Thyroid gland (tissue), 4 donors: Measurements from ENCODE around the gene PTPRN2.

Experiments used
- CTCF ChIP-seq, 6 experiments: fragments of 200-600 bp in 3 of 6; fragments of 450-650 bp in 3 of 6; sonication (generic) in 3 of 6; IDR thresholded peaks; one replicate each; pipeline ENCODE4 v1.5.1; 2016 to 2019; ENCODE audit warnings: antibody characterized with exemption in 6 of 6, mild to moderate bottlenecking in 2 of 6, inconsistent platforms in 1 of 6, moderate library complexity in 1 of 6
- POLR2A ChIP-seq, 2 donors: fragments of 450-650 bp; IDR thresholded peaks; one replicate each; pipeline ENCODE4 v1.6.1; 2017; ENCODE audit warnings: antibody characterized with exemption in 2 of 2, mild to moderate bottlenecking in 2 of 2, moderate library complexity in 1 of 2

- TF ChIP-seq CTCF (IDR thresholded peaks at IDR 0.05) (no peak), POLR2A (IDR thresholded peaks at IDR 0.05) (no peak)
Measured at GRCh38 chr7:157775560-157776332, 811.9 kb downstream of the PTPRN2 start.
